ENCODE measurements around the gene PAXX. TPM values are rescaled to one million over a fixed set of nuclear protein-coding genes. Genes with fewer than 3 reads are reported as not detected.

Gene PAXX
- total and polyA plus RNA-seq, 9 of the 15 experiments (the other 6 are each of a cell fraction or from before 2014, with no cell fraction given) = 1.2 to 175 (median 38.5) TPM

DNA sequence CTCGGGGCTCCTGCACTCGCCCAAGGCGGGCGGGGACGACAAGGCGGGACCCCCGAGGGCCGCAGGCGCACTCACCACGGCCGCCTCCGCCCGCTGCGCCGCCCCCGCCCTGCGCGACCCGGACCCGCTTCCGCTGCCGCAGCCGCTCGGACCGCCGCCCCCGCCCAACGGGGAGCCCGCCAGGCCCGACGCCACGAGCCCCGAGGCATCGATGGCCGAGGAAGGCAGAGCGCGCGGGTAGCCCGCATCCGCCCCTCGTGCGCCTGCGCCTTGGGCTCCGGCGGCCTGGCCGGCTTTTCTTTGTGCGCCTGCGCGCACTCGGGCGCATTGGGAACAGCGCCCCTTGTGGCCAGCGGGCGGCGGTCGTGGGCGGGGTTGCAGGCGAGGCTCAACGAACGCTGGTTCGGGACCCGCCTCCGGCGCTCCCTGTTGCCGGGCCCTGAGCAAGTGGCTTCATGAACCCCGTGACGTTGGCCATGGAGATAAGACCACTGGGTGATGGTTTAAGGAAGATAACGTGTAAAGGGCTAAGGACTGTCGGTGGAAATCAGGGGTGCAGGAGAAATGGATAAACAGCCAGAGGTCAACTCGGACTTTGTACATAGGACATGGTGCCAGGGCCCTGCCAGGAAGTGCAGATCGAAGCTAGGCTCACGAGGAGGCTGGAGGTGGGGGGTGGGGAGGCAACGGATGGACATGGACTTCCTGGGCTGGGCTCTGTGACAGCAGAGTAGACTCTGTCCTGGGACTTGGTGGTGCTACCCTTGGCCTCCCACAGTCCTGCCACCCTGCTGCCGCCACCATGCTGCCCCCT, 47.5 kb upstream of the PAXX start, which contains the start of the genes C8G and FBXW5 (continued):
- TF ChIP-seq FOS (IDR thresholded peaks at IDR 0.05; ENCODE audit: extremely low read depth, insufficient read length) (no peak), CHD1 (IDR thresholded peaks at IDR 0.05; ENCODE audit: low read length) (no peak), SIRT6 (IDR thresholded peaks at IDR 0.05; ENCODE audit: low read depth, low read length) (no peak), SRSF3 (IDR thresholded peaks at IDR 0.05; ENCODE audit: insufficient read depth, low read length) (no peak), MIER1 (IDR thresholded peaks at IDR 0.05; ENCODE audit: low read depth) (0 out of 2 replicates have a peak, but pooled peaks have one; percentile 17), SMARCA5 (IDR thresholded peaks at IDR 0.05) (peak; percentile 55; the same call in 1 of the 2 replicates), POU5F1 (IDR thresholded peaks at IDR 0.05; ENCODE audit: borderline replicate concordance, low read depth, low read length, partially characterized antibody) (peak; percentile 13), SAFB2 (IDR thresholded peaks at IDR 0.05; ENCODE audit: borderline replicate concordance, low read depth, low read length, severe bottlenecking) (no peak), CCAR2 (IDR thresholded peaks at IDR 0.05; ENCODE audit: low read depth, low read length) (no peak), NONO (IDR thresholded peaks at IDR 0.05; ENCODE audit: low read depth in 2 of 2, low read length in 1 of 2) (peak in 1 of 2 experiments; percentile 89; a peak in 1 of 4 replicates), HOXB6 (CRISPR knock-in tag; IDR thresholded peaks at IDR 0.05; ENCODE audit: borderline replicate concordance) (no peak), ZC3H11A (IDR thresholded peaks at IDR 0.05; ENCODE audit: low read depth, low read length) (peak; percentile 76; the same call in 1 of the 2 replicates), MCM2 (IDR thresholded peaks at IDR 0.05; ENCODE audit: low read depth) (no peak), ZNF311 (CRISPR knock-in tag; IDR thresholded peaks at IDR 0.05) (no peak), RBM34 (IDR thresholded peaks at IDR 0.05; ENCODE audit: borderline replicate concordance, insufficient read depth, low read length) (no peak), COPS2 (conservative IDR thresholded peaks at IDR 0.05) (no peak), RBM25 (IDR thresholded peaks at IDR 0.05; ENCODE audit: low read depth, low read length, severe bottlenecking) (no peak), SOX6 (IDR thresholded peaks at IDR 0.05) (peak; percentile 60), ZNF561 (CRISPR knock-in tag; conservative IDR thresholded peaks at IDR 0.05) (no peak), ILF3 (IDR thresholded peaks at IDR 0.05; ENCODE audit: borderline replicate concordance) (no peak), DNMT1 (IDR thresholded peaks at IDR 0.05) (0 out of 2 replicates have a peak, but pooled peaks have one; percentile 61), JUNB (CRISPR knock-in tag; conservative IDR thresholded peaks at IDR 0.05) (no peak), BRCA1 (IDR thresholded peaks at IDR 0.05) (no peak), BRCA1 (CRISPR knock-in tag; IDR thresholded peaks at IDR 0.05) (no peak), ELF2 (CRISPR knock-in tag; IDR thresholded peaks at IDR 0.05) (no peak), HDAC8 (tag; IDR thresholded peaks at IDR 0.05) (no peak), RBM22 (IDR thresholded peaks at IDR 0.05; ENCODE audit: low read depth, low read length, poor library complexity, severe bottlenecking) (peak; percentile 80), RBFOX2 (IDR thresholded peaks at IDR 0.05; ENCODE audit: low read depth, low read length) (no peak; the same call in 1 of the 2 replicates), HCFC1 (IDR thresholded peaks at IDR 0.05; ENCODE audit: low read depth, low read length) (peak; percentile 76), ZNF232 (CRISPR knock-in tag; IDR thresholded peaks at IDR 0.05) (no peak)
- TF ChIP-seq, protein P1, sequence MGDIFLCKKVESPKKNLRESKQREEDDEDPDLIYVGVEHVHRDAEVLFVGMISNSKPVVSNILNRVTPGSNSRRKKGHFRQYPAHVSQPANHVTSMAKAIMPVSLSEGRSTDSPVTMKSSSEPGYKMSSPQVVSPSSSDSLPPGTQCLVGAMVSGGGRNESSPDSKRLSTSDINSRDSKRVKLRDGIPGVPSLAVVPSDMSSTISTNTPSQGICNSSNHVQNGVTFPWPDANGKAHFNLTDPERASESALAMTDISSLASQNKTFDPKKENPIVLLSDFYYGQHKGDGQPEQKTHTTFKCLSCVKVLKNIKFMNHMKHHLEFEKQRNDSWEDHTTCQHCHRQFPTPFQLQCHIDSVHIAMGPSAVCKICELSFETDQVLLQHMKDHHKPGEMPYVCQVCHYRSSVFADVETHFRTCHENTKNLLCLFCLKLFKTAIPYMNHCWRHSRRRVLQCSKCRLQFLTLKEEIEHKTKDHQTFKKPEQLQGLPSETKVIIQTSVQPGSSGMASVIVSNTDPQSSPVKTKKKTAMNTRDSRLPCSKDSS (IDR thresholded peaks at IDR 0.05; ENCODE audit: low read depth, partially characterized antibody) = no peak

All from K562 (cell line).